ENCODE data around the gene TRIM7. TPM values are rescaled to one million over a fixed set of nuclear protein-coding genes. Genes with fewer than 3 reads are reported as not detected.
A peak's percentile ranks its signal among the peaks of the same experiment; 100 is the strongest.

Gene TRIM7
- total and polyA plus RNA-seq, 9 of the 15 experiments (the other 6 are each of a cell fraction or from before 2014, with no cell fraction given), result 2.6 to 14.9 (median 8.9) TPM

- TF ChIP-seq HMGXB4 (CRISPR knock-in tag; IDR thresholded peaks at IDR 0.05) (peak; percentile 96; the same call in 1 of the 2 replicates), KHSRP (IDR thresholded peaks at IDR 0.05) (no peak), ETS1 (conservative IDR thresholded peaks at IDR 0.05; ENCODE audit: control insufficient read depth, low read depth, low read length) (peak; percentile 87; the same call in 1 of the 2 replicates), FOXP1 (CRISPR knock-in tag; IDR thresholded peaks at IDR 0.05) (peak; percentile 96; the same call in 1 of the 2 replicates), ETV1 (tag; conservative IDR thresholded peaks at IDR 0.05; ENCODE audit: low read depth) (peak; percentile 72), PHF8 (IDR thresholded peaks at IDR 0.05; ENCODE audit: borderline replicate concordance, low read length) (peak; percentile 65; the same call in 1 of the 2 replicates), AFF1 (IDR thresholded peaks at IDR 0.05; ENCODE audit: low read depth in 1 of 2, partially characterized antibody in 2 of 2) (peak in 1 of 2 experiments; percentile 28), ZNF431 (CRISPR knock-in tag; IDR thresholded peaks at IDR 0.05) (no peak), ZNF57 (CRISPR knock-in tag; IDR thresholded peaks at IDR 0.05) (no peak), SIX5 (IDR thresholded peaks at IDR 0.05; ENCODE audit: borderline replicate concordance in 1 of 2, insufficient read depth in 1 of 2, low read depth in 1 of 2, low read length in 2 of 2) (no peak), ZBTB9 (CRISPR knock-in tag; IDR thresholded peaks at IDR 0.05) (peak; percentile 95), HCFC1 (IDR thresholded peaks at IDR 0.05; ENCODE audit: low read depth, low read length) (peak; percentile 60), POLR2A (conservative IDR thresholded peaks at IDR 0.05) (peak; percentile 74), CBX2 (IDR thresholded peaks at IDR 0.05; ENCODE audit: insufficient read depth, low read length, poor library complexity, severe bottlenecking) (no peak), ESRRB (CRISPR knock-in tag; IDR thresholded peaks at IDR 0.05; ENCODE audit: borderline replicate concordance) (no peak), ELK3 (CRISPR knock-in tag; IDR thresholded peaks at IDR 0.05) (no peak), HDAC6 (IDR thresholded peaks at IDR 0.05; ENCODE audit: low read depth, low read length) (no peak)
Measured at GRCh38 chr5:181191526-181192336, 13.3 kb downstream of the TRIM7 start (continued).
